Lower leg skin (tissue), 3 donors: Measurements from ENCODE around the gene AP3S1.

Source experiments
- CTCF ChIP-seq, 3 donors: fragments of 450-650 bp; IDR thresholded peaks; one replicate each; pipeline ENCODE4 v1.5.1; 2016; ENCODE audit warnings: antibody characterized with exemption in 3 of 3, mild to moderate bottlenecking in 3 of 3, moderate library complexity in 2 of 3
- POLR2A ChIP-seq, 2 donors: fragments of 450-650 bp; IDR thresholded peaks; one replicate each; pipeline ENCODE4 v1.6.1; 2016 to 2017; ENCODE audit warnings: antibody characterized with exemption in 2 of 2, mild to moderate bottlenecking in 1 of 2, moderate library complexity in 1 of 2

DNA sequence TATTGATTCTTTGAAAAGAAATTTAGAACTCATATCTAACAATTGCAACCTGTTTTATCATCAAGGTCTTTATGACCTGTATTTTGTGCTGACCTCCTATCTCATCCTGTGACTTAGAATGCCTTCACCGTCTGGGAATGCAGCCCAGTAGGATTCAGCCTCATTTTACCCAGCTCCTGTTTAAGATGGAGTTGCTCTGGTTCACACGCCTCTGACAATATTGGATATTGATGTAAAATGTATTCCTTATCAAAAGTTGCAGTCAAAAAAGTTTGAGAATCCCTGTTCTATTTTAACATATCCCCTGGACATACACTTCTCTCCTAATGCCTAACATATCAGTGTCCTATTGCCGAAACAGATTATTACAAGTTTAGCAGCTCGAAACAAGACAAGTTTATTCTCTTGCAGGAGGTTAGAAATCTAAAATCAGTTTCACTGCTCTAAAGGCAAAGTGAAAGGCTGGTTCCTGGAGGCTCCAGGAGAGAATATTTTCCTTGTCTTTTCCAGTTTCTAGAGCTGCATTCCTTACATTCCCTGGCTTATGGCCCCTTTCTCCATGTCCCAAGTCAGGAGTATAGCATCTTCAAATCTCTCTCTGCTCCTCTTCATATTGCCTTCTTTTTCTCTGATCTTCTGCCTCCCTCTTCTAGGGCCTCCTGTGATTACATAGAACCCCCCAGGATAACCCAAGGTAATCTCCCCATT, 89.0 kb downstream of the AP3S1 start:
- TF ChIP-seq POLR2A (IDR thresholded peaks at IDR 0.05) = no peak
- no peak for TF ChIP-seq CTCF (IDR thresholded peaks at IDR 0.05)
